ENCODE data around the gene SBK3.
"Not testable (repeated sequence)": the region's sequence is repeated elsewhere in the genome, so short reads cannot be mapped to it uniquely, and the experiment has no call there.

Gene SBK3

GRCh38 chr19:55545443-55545842 is at the start of gene SBK3:
Gene SBK3, minus strand, starts transcription at chr19:55545543. Its CDS starts 0 bp downstream, at chr19:55545543.
- DNase-seq, result no peak

- DNase-seq, result no peak
Measured at GRCh38 chr19:55593096-55593772, 47.9 kb upstream of the SBK3 start.

DNA sequence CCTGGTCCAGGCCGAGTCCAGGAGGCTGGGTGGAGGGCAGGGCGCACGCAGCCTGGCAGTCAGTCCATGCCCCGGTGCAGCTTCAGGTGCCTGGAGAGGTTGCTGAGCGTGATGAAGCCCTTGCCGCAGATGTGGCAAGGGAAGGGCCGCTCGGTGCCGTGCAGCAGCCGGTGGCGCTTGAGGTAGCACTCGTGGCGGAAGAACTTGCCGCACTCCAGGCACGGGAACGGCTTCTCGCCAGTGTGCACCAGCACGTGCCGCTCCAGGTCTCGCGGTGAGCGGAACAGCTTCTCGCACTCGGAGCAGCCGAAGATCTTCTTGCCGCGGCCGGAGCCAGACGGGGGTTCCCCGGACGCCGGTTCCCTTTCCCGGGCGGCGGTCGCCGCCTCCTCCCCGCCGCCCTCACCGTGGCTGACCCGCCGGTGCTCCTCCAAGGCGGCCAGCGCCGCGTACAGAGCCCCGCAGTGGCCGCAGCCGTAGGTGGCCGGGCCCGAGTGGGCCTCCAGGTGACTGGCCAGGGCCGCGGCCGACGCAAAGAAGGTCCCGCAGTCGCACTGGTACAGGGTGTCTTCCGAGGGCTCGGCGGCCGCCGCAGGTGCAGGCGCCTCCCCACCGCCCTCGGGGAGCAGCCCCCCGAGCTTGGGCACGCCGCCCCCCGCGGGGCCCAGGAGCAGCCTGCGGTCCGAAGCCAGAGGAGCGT is 47.2 kb upstream of the SBK3 start:
- DNase-seq, result no peak

GRCh38 chr19:55591555-55591954 is 46.2 kb upstream of the SBK3 start:
- DNase-seq, result no peak

- no peak for DNase-seq
Measured at GRCh38 chr19:55590617-55591016, 45.3 kb upstream of the SBK3 start.

- no peak for DNase-seq
Measured at GRCh38 chr19:55590109-55590508, 44.8 kb upstream of the SBK3 start.

GRCh38 chr19:55588738-55589137 is 43.4 kb upstream of the SBK3 start:
- DNase-seq, result no peak

GRCh38 chr19:55586976-55587668 is 41.8 kb upstream of the SBK3 start:
- peak; percentile 96 for DNase-seq

DNA sequence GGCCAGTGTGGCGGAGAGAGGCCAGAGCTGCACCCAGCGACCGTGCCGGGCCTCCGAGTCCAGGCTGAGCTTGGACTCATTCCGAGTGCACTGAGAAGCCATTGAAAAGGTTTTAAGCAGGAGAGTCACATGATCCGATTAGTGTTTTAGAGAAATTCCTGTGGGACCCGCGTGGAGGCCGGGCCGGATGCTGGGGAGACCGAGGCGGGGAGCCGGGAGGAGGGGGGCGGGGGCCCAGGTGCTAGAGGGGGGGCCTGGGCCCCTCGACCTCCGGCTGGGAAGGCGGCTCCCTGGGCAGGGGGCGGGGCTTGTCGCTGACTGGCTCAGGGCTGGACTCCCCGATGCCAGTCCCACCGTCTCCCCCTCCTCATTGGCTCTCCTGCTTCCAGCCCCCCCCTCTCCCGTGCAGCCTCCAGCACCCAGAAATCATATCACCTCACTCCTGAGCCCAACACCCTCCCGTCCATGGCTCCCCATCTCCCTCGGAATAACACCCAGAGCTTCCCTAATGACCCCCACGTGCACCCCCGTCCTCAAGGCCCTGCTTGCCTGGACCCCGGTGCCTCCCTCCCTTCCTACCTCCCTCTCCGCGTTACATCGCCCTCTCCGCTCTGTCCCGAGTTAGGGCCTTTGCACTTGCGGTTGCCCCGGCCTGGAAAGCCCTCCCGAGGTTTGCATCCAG is 40.5 kb upstream of the SBK3 start:
- DNase-seq, result peak; percentile 44

- DNase-seq, result no peak
Measured at GRCh38 chr19:55584871-55585270, 39.5 kb upstream of the SBK3 start.

DNA sequence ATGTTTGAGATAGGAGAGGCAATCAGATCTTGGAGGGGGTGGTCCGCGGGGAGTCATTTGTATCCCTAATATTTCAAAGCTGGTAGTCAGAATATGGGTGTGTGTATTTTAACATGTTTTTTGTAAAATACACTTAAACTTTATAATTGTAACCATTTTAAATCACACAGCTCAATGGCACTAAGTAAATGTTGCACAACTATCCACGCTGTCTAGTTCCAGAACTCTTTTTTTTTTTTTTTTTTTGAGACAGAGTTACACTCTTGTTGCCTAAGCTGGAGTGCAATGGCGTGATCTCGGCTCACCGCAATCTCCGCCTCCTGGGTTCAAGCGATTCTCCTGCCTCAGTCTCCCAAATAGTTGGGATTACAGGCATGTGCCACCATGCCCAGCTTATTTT is 38.6 kb upstream of the SBK3 start:
- not testable (repeated sequence) for DNase-seq

GRCh38 chr19:55582284-55582683 is 36.9 kb upstream of the SBK3 start:
- not testable (repeated sequence) for DNase-seq

DNA sequence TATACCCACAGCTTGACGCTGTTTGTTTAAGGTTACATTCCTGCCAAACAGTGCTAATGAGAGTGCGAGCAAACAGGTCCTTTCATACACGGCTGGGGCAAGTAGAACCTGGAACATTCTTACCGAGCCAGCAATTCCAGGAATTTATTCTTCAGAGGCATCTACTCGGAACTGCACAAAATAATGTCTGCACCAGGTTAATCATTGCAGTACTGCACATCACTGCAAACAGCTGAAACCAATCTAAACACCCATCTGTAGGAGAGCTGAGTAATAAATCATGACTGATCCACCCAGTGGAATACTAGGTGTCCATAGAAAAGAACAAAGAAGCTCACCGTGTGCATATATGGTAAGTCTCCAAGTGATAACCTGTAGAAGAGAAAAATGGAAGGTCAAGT is 36.5 kb upstream of the SBK3 start:
- no peak for DNase-seq

GRCh38 chr19:55581145-55581822 is 35.9 kb upstream of the SBK3 start:
- DNase-seq, result peak; percentile 32

DNA sequence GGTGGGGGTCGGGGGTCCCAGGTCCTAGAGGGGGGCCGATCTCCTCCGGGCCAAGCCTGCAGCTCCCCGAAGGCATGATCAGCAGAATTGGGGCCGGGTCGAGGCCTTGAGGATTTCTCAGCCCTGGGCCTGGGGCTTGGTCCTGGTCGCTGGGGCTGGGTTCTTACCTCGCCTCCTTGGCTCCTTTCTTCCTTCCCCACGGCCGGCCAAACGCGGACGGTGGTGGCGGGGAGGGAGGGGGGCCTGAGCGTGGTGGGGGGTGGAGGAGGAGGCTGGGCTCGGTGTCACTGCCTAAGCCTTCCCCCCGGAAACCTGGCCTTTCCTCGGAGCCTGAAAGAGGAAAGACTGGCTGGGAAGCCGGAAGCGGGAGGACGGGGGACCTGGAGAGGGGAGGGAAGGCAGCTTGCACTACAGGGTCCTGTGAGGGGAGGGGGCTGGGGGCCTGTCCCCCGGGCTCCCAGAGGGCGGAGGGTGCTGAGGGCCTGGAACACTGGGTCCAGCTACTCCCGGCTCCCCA is 35.3 kb upstream of the SBK3 start, which contains the start of gene ZNF579:
TSS of gene ZNF579 (minus strand) at position 221 of the 517 bp plus-strand sequence. CDS start 1,209 bp downstream, outside the sequence.
- peak; percentile 81 for DNase-seq

- DNase-seq, result no peak
Measured at GRCh38 chr19:55579766-55580621, 34.7 kb upstream of the SBK3 start.

GRCh38 chr19:55578761-55579747 is 33.7 kb upstream of the SBK3 start:
- no peak for DNase-seq

DNA sequence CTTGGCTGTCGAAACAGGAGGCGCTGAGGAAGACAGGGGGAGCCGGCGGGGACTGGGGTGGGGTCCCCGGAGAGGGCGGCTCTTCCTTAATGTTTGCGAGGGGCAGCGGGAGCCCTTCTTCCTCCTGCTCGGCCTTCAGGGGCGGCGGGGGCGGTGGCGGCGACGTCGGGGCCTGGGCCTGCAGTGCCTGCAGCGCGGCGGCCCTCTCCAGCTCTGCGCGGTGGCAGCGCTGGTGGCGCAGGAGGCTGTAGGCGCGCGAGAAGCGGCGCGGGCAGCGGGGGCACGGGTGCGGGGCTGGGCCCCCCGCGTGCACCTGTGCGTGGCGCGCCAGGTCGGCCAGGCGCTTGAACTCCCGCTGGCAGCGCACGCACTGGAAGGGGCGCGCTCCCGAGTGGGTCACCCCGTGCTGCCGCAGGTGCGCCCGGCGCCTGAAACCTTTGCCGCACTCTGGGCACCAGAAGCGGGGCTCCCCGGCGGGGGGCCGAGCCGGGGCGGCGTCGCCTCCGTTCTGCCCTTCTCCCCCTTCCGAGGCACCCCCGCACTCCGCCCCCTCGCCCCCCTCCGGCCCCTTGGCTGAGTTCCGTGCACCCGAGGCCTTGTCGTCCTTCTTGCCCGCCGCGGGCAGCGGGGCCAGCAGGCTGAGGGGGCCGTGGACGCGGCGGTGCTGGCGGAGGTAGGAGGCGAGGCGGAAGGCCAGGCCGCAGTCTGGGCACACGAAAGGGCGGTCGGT is 32.9 kb upstream of the SBK3 start:
- no peak for DNase-seq

- no peak for DNase-seq
Measured at GRCh38 chr19:55576746-55577145, 31.4 kb upstream of the SBK3 start.
